GM12874 (cell line): ENCODE data around the gene ZNF467.

Source experiments
- TF ChIP-seq, protein P1 (sequence below): IDR thresholded peaks from 2 replicates; pipeline ENCODE4 v1.5.1; 2011; ENCODE audit warnings: low read depth, mild to moderate bottlenecking, control low read depth, low read length, moderate library complexity; ENCODE audit not compliant: insufficient read depth

ZNF467 gene

DNA sequence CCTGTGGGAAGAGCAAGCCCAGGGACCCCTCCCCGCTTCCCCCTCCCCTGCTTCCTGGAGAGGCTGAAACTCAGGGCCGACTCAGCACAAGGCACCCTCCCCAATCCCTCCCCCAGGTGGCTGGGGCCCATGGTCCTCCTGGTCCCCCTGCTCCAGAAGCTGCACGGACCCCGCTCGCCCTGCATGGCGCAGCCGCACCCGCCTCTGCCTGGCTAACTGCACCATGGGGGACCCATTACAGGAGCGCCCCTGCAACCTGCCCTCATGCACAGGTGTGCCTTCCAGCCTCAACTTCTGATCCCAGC is 45.1 kb upstream of the ZNF467 start:
- TF ChIP-seq, protein P1, sequence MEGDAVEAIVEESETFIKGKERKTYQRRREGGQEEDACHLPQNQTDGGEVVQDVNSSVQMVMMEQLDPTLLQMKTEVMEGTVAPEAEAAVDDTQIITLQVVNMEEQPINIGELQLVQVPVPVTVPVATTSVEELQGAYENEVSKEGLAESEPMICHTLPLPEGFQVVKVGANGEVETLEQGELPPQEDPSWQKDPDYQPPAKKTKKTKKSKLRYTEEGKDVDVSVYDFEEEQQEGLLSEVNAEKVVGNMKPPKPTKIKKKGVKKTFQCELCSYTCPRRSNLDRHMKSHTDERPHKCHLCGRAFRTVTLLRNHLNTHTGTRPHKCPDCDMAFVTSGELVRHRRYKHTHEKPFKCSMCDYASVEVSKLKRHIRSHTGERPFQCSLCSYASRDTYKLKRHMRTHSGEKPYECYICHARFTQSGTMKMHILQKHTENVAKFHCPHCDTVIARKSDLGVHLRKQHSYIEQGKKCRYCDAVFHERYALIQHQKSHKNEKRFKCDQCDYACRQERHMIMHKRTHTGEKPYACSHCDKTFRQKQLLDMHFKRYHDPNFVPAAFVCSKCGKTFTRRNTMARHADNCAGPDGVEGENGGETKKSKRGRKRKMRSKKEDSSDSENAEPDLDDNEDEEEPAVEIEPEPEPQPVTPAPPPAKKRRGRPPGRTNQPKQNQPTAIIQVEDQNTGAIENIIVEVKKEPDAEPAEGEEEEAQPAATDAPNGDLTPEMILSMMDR, result no peak

DNA sequence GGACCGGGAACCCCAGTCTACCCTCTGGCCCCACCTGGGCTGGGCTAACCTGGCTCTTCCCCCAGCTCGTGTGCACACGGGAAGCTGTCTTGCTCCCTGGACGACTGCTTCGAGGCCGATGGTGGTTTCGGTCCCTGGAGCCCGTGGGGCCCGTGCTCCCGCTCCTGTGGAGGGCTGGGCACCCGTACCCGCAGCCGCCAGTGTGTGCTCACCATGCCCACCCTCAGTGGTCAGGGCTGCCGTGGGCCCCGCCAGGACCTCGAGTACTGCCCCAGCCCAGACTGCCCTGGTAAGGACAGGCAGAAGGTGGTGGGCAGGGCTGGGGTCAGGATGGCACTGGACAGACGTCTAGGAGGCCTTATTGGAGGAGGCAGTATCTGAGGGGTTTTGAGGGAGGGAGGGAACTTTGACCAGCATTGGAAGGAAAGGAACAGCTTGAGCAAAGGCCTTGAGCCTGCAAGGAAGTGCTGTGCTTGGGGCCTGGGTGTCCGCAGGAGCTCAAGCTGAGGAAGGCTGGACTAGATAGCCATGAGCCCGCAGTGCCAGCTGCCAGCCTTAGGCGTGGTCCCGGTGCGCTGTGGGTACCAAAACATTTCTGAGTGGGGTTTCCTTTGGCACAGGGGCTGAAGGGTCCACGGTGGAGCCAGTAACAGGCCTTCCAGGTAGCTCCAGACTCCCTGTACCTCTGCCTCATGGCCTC is 44.6 kb upstream of the ZNF467 start:
- TF ChIP-seq, protein P1, result no peak

DNA sequence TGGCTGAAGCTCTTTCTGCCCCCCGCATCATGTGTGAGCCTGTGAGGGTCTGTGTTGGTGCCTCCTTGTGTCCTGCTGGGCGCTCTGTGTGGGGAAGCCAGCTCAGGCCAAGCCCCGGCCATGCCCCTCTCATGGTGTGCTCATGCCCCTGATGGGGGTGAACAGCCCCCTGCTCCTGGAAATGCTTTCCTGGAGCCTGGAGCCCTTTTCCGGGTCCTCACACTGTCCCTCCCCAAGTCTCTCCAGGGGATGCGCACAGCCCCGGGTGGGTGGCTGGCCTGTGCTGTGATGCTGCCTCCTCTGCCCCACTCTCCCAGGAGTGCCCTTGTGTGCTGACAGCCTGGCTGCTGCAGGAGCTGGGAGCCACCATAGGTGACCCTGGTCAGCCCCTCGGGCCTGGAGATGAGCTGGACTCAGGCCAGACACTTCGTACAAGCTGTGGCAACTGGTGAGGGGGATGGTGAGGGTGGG is 43.9 kb upstream of the ZNF467 start:
- TF ChIP-seq, protein P1, result no peak

DNA sequence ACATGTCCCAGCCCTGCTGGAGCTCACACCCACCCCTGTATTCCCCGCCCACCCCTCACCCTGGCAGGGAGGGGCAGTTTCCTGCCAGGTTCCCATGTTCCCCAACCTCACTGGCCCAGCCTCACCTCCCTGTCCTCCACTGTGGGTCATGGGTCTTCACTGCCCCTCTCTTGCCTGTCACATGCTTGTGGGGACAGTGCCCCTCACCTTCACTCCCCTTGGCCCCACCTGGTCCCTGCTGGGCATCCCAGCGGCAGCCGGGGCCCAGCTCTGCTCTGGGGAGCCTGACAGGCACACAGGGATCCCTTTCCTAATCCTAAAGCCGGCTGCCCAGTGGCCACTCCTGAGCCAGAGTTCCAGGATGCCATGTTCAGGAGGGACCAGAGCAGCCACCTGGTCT is 43.4 kb upstream of the ZNF467 start:
- TF ChIP-seq, protein P1, result no peak

DNA sequence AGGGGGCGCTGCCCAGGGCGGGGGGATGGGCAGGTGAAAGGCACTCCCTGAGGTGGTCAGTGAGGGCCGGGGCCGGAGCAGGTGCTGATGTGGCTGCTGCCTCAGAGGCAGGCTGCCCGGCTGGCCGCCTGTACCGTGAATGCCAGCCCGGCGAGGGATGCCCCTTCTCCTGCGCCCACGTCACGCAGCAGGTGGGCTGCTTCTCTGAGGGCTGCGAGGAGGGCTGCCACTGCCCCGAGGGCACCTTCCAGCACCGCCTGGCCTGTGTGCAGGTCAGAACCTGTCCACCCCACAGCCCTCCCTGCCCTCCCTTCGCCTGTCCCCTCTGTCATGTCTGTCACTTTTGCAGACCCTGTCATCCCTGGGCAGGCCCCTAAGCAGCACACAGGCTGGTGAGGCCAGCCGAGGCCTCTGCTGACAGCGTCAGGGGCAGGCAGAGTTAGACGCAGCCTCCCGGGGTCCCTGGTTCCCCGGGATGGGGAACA is 42.9 kb upstream of the ZNF467 start:
- TF ChIP-seq, protein P1, result no peak

DNA sequence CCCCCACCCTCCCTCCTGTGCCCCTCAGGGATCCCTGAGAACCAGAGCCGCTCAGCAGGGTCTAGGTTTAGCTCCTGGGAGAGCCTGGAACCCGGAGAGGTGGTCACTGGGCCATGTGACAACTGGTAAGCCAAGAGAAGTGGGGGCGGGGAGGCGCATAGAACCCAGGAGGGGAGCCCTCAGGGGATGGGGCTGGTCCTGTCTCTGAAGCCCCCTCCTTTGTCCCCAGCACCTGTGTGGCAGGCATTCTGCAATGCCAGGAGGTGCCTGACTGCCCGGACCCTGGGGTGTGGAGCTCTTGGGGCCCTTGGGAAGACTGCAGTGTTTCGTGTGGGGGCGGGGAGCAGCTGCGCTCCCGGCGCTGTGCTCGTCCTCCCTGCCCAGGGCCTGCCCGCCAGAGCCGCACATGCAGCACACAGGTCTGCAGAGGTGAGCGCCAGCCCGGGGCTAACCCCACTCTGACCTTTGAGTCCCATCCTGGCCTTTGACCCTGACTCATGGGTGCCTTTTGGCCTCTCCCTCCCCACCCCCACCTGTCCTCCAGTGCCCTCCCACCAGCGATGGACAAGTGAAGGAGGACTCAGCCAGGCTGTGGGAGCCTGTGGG is 42.4 kb upstream of the ZNF467 start:
- TF ChIP-seq, protein P1, result no peak

DNA sequence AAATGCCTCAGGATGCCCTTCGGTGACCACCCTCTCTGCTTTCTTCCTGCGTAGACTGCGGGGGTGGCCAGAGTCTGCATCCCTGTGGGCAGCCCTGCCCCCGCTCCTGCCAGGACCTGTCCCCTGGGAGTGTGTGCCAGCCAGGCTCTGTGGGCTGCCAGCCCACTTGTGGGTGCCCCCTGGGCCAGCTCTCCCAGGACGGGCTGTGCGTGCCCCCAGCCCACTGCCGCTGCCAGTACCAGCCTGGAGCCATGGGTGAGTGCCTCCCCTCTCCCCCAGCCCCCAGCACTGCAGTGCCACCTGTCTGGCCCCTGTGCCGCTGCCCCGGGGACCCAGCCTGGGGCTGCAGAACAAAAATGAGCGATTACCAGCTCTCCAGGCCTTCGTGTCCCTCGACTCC is 41.7 kb upstream of the ZNF467 start:
- TF ChIP-seq, protein P1, result no peak
